Activated CD4-positive, alpha-beta T cell treated with anti-CD3 and anti-CD28 coated beads, Interleukin-2, amount 50 U/mL, for 48 hours (primary cell): Measurements from ENCODE around the gene LRBA.
"Not testable (repeated sequence)": the region's sequence is repeated elsewhere in the genome, so short reads cannot be mapped to it uniquely, and the experiment has no call there.

Experiments
- DNase-seq, 2 experiments: peaks; one replicate each; pipeline ENCODE4 v3.0.0-alpha.2; 2020

The LRBA gene

GRCh38 chr4:150971901-150972300 lies 43.2 kb downstream of the LRBA start:
- DNase-seq, result no peak

GRCh38 chr4:150970685-150971151 lies 44.4 kb downstream of the LRBA start:
- DNase-seq, result no peak

DNA sequence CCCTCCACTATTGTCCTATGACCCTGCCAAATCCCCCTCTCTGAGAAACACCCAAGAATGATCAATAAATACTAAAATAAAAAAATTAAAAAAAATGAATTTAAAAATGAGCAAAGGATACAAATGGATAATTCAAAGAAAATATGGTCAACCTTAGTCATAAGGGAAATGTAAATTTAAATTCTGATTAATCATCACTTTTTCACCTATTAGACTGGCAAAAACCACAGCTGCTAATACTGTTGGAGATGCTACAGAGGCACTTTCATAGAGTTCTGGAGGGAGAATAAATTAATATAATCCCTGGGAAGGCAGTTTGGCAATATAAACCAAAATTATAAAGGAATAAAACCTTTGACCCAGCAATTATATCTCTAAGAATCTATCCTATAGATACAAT lies 50.3 kb downstream of the LRBA start:
- DNase-seq, result no peak

GRCh38 chr4:150963602-150964345 lies 51.3 kb downstream of the LRBA start:
- DNase-seq, result not testable (repeated sequence)

GRCh38 chr4:150962245-150962644 lies 52.8 kb downstream of the LRBA start:
- no peak for DNase-seq

DNA sequence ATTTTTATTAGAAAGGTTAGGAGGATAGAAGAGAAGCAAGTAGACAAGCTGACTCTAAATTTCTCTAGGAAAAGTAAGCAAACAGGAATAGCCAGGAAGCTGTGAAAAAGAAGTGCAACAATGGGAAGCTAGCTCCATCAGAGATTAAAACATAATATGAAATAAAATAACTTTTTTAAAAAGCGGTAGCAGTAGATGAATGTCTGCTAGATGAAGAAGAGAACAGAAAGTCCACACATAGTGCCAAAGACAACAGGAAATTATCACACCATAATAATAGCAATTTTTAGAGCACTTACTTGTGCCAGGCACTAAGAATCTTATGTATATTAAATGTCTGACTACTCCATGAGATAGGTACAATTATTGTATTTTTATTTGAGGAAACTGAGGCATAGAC lies 53.5 kb downstream of the LRBA start:
- no peak for DNase-seq

GRCh38 chr4:150960818-150961217 lies 54.3 kb downstream of the LRBA start:
- peak; percentile 31 to 54 for DNase-seq

- DNase-seq, result no peak
Observed at GRCh38 chr4:150960079-150960478, 55.0 kb downstream of the LRBA start.

DNA sequence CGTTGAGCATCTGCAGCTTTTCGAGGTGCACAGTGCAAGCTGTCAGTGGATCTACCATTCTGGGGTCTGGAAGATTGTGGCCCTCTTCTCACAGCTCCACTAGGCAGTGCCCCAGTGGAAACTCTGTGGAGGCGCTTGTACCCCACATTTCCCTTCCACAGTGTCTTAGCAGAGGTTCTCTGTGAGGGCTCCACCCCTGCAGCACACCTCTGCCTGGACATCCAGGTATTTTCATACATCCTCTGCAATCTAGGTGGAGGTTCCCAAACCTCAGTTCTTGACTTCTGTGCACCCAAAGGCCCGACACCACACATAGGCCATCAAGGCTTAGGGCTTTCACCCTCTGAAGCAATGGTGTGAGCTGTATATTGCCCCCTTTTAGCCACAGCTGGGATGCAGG lies 57.1 kb downstream of the LRBA start:
- DNase-seq, result not testable (repeated sequence)

DNA sequence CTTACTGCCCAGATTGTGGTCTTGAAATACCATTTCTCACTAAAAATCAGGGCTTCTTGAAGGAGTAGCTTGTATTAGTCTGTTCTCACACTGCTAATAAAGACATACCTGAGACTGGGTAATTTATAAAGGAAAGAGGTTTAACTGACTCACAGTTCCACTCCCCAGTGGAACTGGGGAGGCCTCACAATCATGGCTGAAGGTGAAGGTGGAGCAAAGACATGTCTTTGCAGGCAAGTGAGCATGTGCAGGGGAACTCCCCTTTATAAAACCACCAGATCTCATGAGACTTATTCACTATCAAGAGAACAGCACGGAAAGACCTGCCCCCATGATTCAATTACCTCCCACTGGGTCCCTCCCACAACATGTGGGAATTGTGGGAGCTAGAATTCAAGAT lies 58.0 kb downstream of the LRBA start:
- not testable (repeated sequence) for DNase-seq

- DNase-seq, result not testable (repeated sequence)
Observed at GRCh38 chr4:150953916-150954315, 61.2 kb downstream of the LRBA start.

DNA sequence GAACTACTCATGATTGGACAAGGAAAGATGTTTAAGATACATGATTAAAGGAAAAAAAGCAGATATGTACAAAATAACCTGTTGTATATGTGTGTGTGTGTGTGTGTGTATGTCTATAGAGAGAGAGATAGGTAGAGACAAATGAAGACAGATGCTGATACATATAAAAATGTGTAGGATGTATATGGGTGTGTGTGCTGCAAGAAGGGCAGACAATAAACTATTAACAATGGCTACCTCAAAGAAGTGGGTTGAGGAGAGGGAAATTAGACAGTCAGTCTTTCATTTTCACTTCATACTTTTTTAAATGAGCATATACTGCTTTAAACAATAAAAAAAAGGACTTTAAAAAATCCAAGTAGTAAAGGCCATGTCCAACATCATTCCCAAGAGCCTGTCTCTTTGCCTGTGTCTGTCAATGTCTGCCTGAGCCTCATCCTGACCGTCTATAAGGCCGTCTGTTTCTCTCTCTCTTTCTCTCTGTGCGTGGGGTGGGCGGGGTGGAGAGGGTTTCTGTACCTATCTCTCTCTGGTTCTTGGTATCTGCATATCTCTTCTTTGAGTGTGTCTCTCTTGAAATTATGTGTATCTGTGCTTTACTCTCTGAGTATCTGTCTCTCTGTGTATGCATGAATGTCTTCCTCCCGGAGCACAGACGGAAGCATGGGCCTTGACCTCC lies 62.8 kb downstream of the LRBA start:
- peak; percentile 33 to 46 for DNase-seq

DNA sequence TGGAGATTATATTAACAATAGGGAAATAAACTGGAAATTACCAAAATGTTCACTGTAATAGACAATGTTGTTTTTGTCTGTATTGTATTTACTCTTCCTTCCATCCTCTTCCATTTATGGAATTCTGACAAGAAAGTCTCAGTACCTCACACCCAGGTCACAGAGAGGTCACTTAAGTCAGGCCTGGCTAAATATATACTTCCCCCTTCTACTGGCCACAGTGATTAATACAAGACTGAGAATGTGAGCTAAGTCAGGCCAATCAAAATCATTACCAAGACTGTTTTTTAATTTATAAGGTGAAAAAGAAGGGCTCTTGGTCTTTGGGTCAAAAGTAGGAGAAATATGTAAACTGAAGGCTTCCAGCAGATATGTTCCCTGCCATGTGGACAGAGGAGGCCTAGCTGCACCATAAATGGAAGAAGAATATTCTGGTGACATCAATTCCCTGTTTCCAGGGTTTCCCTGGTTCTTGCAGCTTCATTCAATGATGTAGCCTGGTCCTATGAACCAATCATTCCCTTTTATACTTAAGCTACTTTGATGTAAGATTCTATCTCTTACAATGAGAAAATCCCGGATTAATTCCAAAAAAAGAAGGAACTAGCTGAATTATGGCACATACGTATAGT lies 64.3 kb downstream of the LRBA start:
- no peak for DNase-seq

- DNase-seq, result no peak
Observed at GRCh38 chr4:150949943-150950342, 65.1 kb downstream of the LRBA start.

DNA sequence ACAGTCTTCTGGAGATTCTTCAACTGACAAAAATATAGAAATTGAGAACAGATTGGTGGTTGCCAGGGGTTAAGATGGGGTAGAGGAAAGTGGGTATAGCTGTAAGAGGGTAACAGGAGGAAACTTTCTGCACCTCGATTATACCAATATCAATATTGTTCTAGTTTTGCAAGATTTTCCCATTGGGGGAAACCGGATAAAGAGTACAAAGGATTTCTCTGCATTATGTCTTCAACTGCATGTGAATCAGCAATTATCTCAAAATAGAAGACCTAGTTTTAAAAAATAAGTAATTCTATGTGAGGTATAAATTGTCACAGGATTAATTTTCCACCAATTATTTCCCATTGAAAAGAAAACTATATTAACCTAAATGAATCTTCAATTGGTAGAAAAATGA lies 65.7 kb downstream of the LRBA start:
- DNase-seq, result no peak

DNA sequence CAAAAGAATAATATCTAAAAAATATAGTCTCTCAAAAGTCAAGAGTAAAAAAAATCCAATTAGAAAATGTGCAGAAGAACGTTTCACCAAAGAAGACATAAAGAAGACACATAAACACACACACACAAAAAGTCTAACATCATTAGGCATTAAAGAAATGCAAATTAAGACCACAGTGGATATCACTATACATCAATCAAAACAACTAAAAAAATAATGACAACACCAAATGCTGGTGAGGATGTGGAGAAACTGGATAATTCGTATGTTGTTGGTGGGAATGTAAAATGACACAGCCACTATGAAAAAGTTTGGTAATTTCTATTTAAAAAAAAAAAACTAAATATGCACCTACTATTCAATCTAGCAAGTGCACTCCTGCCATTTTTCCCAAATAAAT lies 66.4 kb downstream of the LRBA start:
- no peak for DNase-seq

GRCh38 chr4:150948074-150948473 lies 67.0 kb downstream of the LRBA start:
- no peak for DNase-seq

GRCh38 chr4:150944660-150945059 lies 70.4 kb downstream of the LRBA start:
- DNase-seq, result no peak

GRCh38 chr4:150943818-150944217 lies 71.3 kb downstream of the LRBA start:
- peak; percentile 14 to 38 for DNase-seq

- DNase-seq, result no peak
Observed at GRCh38 chr4:150943126-150943525, 72.0 kb downstream of the LRBA start.

DNA sequence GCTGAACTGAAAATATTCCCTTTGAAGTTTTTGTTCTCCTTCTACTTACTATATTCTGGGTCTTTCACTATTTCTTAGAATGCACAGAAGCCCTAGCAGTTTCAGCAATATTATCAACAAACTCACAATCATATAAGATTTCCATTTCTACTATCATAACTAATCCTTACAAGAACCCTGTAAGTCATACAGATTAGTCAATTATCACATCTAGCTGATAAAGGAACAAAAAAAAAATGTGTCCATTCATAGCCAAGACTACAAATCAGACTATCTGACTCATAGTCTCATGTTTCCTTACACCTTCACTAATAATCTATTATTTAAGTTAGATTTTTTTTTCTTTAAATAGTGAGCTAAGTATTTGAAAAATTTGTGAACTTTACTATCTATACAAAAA lies 72.5 kb downstream of the LRBA start:
- no peak for DNase-seq

GRCh38 chr4:150940123-150940522 lies 75.0 kb downstream of the LRBA start:
- DNase-seq, result no peak

DNA sequence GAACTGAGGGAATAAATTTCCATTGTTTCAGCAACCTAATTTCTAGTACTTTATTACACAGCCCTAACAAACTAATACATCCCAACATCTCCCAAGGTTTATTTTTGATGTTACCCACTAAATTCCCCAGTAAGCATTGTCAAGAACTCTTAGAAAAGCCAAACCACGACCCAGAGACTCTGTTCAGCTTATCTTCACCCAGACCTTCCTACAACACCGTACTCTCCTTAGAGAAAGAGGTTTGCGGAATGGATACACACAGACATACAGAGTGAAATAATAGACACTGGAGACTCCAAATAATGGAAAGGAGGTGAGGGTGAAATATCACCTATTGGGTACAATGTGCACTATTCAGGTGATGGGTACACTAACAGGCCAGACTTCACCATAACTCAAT lies 75.6 kb downstream of the LRBA start:
- DNase-seq, result no peak

GRCh38 chr4:150938873-150939499 lies 76.1 kb downstream of the LRBA start:
- no peak for DNase-seq
